Fibroblast of skin of left biceps (primary cell): ENCODE results near the gene SDR9C7.
"Not testable (repeated sequence)": the region's sequence is repeated elsewhere in the genome, so short reads cannot be mapped to it uniquely, and the experiment has no call there.

ENCODE experiments used
- DNase-seq, 2 experiments: peaks; one replicate each; pipeline ENCODE4 v3.0.0-alpha.2; 2013; ENCODE audit warnings: low read depth in 2 of 2

The SDR9C7 gene

GRCh38 chr12:56916296-56916995, 17.8 kb downstream of the SDR9C7 start:
- DNase-seq: no peak

GRCh38 chr12:56914724-56915123, 19.5 kb downstream of the SDR9C7 start:
- DNase-seq: no peak

- DNase-seq: no peak
Observed at GRCh38 chr12:56914256-56914655, 20.0 kb downstream of the SDR9C7 start.

- DNase-seq: not testable (repeated sequence)
Observed at GRCh38 chr12:56909403-56909802, 24.8 kb downstream of the SDR9C7 start.

- no peak for DNase-seq
Observed at GRCh38 chr12:56908136-56908535, 26.1 kb downstream of the SDR9C7 start.

- DNase-seq: no peak
Observed at GRCh38 chr12:56905852-56906251, 28.4 kb downstream of the SDR9C7 start.

- no peak for DNase-seq
Observed at GRCh38 chr12:56903374-56903773, 30.8 kb downstream of the SDR9C7 start.

- not testable (repeated sequence) for DNase-seq
Observed at GRCh38 chr12:56901313-56901712, 32.9 kb downstream of the SDR9C7 start.

- DNase-seq: no peak
Observed at GRCh38 chr12:56900583-56900982, 33.6 kb downstream of the SDR9C7 start.

- DNase-seq: no peak
Observed at GRCh38 chr12:56898938-56899337, 35.3 kb downstream of the SDR9C7 start.

GRCh38 chr12:56897844-56898361, 36.3 kb downstream of the SDR9C7 start:
- DNase-seq: no peak

GRCh38 chr12:56896082-56896481, 38.1 kb downstream of the SDR9C7 start:
- DNase-seq: no peak

GRCh38 chr12:56894698-56895368, 39.4 kb downstream of the SDR9C7 start:
- no peak for DNase-seq

GRCh38 chr12:56891885-56892284, 42.3 kb downstream of the SDR9C7 start:
- DNase-seq: not testable (repeated sequence)

- no peak for DNase-seq
Observed at GRCh38 chr12:56886319-56886718, 47.9 kb downstream of the SDR9C7 start.

GRCh38 chr12:56885316-56885715, 48.9 kb downstream of the SDR9C7 start:
- DNase-seq: no peak

GRCh38 chr12:56884421-56884820, 49.8 kb downstream of the SDR9C7 start:
- no peak for DNase-seq

- not testable (repeated sequence) for DNase-seq
Observed at GRCh38 chr12:56882407-56882806, 51.8 kb downstream of the SDR9C7 start.

- no peak for DNase-seq
Observed at GRCh38 chr12:56880125-56880992, 53.8 kb downstream of the SDR9C7 start.

- DNase-seq: not testable (repeated sequence)
Observed at GRCh38 chr12:56879240-56880124, 54.7 kb downstream of the SDR9C7 start.

- DNase-seq: no peak
Observed at GRCh38 chr12:56878010-56878339, 56.2 kb downstream of the SDR9C7 start.
